HL-60/S4 treated with phorbol 12-myristate 13-acetate at 8.2 ng/mL for 4 days and 3 days (cell line): ENCODE measurements around the gene SAFB2.

ENCODE experiments used
- in situ Hi-C: fragments of 300-500 bp; cut with MboI; formaldehyde crosslinking; loops from 2 replicates; pipeline ENCODE4 v1.15.0; 2022; ENCODE audit warnings: low sequenced_read_pairs

The SAFB2 gene

DNA sequence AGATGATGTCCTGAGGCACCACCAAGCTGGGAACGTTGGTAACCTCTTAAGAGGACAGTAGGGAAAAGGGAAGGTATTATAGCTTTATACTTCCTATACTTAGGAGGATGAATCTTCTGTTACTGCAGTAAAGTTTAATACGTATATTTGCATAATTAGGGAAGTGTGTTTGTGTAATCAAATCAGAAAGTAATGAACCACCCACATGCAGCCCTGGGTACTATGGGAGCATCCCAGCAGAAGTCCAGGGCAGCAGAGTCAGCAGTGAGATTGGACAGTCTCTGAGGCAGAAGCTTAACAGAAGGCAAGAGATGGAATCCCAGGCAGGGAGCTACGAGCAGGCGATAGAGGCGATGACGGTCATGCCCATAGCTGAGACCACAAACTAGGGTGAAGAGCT lies 12.9 kb upstream of the SAFB2 start:
- in situ Hi-C loops = no loop called here

DNA sequence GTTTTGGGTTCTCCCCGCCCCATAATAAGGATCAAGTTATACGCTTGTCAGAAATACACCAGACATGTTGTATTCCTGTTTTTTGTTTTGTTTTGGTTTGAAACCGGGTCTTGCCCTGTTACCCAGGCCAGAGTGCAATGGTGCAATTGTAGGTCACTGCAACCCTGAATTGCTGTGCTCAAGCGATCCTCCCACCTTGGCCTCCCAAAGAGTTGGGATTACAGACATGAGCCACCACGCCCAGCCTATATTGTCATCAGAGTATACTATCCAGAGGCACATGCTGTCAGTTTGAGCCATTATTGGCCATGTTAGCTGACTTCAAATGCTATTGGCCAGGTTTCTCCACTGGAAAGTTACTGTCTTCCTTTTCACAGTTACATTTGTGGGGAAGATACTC lies 10.1 kb upstream of the SAFB2 start:
- in situ Hi-C loops = no loop called here

DNA sequence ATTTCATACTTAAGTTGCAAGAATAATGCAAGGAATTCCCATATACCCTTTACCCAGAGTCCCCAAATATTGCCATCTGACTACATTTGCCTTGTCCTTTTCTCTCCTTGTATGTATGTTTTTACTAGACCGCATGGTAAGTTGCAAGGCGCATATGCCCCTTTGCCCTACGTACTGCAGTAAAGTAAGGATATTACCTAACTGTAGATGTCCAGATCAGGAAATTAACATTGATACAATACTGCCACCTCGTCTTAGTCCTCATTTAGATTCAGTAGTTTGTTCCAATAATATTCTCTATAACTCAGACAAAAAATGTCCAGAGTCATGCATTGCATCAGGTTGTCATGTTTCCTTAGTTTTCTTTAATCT lies 9.7 kb upstream of the SAFB2 start:
- in situ Hi-C loops = no loop called here

DNA sequence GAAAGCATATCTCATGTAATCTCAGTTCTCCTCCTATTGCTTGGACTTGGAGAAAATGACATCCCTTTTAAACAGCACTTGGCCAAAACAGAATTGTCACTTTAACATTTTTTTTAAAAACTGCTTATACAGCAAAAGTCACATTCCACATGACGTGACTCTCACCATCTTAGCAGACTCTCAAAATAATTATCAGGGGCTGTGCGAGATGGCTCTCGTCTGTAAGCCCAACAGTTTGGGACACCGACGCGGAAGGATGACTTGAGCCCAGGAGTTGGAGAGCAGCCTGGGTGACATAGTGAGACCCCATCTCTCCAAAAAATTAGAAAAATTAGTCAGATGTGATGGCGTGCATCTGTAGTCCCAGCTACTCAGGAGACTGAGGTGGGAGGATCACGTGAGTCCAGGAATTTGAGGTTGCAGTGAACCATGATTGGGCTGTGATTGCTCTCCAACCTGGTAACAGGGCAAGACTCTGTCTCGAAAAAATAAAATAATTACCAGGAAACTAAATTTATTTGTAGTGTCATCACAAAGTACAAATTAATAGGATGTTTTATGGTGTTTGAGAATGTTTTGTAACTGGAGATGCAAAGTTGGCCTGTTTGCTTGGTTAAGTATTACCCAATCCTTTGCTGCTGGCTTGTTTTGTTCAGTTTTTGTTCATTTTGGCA lies 9.1 kb upstream of the SAFB2 start:
- in situ Hi-C loops = no loop called here

DNA sequence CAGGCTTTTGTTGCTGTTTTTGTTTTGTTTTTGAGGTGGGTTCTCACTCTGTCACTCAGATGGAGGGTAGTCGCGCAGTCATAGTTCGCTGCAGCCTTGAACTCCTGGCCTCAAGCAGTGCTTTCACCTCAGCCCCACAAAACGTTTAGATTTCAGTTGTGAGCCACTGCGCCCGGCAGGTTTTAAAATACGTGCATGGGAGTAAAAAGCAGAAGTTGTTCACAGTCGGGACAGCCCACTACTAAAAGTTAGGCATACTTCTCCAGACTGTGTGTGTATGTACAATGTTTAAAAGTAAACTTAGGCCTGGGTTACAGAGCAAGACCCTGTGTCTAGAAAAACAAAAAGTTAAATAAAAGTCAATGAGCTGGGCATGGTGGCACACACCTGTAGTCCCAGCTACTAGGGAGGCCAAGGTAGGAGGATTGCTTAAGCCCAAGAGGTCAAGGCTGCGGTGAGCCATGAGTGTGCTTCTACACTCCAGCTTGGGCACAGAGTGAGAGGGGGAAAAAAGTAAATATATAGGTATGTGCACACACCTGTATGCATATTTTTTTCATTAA lies 6.4 kb upstream of the SAFB2 start:
- in situ Hi-C loops = no loop called here

DNA sequence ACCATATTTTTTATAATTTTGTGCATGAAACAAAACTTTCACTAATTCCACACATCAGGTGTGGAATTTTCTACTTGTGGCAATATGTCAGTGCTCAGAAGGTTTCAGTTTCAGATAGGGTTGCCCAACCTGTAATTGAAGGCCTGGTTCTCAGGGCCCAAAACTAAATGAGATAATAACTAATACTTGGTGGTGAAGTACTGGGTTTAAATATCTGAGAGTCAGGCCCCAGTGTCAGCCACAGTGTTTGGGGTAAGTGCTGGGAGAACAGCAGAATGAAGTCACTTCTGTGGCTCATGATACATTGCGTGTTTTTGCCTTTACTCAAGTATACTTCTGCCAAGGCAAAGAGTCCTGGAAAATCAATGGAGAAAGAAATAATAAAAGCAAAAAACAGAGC lies 5.9 kb upstream of the SAFB2 start:
- in situ Hi-C loops = no loop called here

DNA sequence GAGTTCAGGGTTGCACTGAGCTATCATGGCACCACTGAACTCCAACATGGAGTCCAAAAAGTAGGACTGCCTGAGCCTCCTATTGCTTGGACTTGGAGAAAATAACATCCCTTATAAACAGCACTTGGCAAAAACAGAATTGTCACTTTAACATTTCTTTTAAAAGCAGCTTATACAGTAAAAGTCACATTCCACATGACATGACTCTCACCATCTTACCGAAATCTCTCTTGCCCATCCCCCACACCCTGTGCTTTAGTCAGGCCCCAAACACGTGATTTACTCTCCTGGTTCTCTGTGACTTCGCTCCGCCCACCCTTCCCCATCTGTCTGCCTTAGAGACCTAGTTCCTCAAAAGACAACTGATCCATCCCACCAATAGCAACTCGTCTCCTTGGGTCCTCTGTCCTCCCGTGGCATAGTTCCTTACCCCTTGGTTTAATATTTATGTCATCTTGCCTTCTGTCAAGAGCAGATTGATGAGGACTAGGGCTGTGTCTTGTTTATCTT lies 4.9 kb upstream of the SAFB2 start:
- in situ Hi-C loops = no loop called here

DNA sequence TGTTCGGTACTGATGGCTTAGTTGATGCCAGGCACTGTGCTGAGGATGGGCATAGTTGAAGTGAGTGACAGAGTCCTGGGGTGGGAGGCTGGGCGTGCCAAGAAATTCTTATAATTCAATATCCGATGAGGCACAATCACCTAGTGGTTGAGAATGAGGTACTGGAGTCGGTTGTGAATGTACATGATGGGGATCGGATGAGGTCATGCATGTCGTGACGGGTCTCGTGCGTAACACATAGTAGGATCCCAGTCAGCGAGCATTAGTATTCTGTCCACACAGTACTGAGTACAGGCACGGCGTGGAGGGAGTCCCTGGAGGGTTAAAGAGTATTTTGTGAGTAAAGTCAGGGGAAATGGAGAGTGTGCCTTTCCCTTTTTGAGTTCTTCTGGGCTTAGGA lies 3.1 kb upstream of the SAFB2 start:
- in situ Hi-C loops = no loop called here

DNA sequence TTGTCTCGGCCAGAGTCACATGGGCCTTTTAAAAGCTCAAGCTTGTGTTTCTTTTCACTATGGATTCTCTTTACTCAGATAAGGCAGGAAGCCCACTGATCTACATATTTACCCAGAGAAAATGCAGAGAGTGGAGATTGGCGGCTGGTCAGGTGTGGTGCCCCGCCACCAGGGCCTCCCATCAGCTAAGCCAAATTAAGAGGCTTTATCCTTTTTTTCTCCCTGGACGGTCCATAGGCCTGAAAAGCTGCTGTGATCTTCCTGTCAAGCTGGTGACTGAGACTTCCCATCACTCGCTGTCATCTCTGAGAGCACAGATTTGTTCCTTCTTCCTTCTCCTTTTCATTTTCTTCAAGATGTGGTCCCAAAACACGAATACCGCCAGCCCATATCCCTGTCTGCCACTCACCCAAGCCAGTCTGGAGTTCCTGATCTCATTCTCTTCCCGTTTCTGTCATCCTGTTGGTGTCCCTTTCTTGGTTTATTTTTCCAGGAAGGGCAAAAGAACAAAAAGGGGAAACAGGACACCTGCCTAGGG lies 2.2 kb upstream of the SAFB2 start:
- in situ Hi-C loops = no loop called here

DNA sequence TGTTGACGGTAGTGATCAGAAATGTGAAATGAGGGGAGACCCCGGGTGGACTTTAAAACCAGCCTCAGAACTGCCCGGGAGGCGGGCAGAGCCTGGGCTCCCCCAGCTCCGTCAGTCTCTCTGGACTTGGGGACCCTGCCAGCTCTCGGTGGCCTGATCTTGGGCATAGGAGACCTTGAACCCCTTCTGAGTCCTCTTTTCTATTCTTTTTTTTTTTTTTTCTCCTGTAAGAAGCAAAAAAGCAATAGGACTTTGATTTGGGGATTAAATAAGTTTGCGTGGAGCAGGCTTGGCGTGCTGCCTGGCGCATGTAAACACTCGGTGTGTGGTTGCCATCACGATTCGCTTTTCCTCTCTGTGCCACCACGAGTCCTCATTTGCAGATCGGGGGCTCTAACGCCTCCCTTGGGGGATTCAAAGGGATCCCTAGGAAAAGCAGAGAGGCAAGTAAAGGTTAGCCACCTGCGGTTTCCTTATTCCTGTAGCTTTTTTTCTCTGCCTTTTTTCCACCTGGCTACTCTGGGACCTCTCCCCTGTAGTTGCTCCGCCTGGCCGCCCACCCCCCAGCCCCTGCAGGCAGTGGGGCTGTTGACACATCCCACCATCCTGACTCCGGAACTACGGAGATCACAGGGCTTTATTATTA lies 1.6 kb upstream of the SAFB2 start:
- in situ Hi-C loops = no loop called here

DNA sequence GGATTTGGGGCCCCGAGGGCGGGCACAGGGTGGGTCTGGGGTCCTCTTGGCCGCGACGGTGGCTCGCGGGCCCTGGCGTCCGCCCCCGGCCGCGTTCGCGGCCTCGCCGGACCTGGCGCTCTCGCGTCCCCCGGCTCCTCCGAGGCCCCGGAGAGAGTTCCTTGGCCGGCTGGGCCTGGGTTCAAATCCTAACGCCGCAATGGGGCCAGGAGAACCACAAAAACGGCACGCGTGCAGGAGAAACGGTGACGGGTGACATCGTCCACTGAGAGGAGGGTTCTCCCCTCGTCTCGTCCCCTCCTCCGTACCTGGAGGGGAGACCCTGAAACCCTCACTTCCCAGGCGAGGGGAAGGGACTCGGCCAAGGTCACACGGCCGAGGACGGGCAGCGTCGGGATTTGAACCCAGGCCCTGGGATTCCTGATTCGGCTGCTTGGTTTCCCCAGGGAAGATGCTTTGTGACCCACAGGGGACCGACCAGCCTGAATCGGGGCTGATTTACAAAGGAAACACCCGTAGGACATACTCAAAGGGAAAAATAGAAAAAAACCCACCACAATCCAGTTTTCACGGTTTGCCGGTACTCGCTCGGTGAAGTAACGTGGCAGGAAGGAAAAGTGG lies 931 bp upstream of the SAFB2 start:
- in situ Hi-C loops = no loop called here

DNA sequence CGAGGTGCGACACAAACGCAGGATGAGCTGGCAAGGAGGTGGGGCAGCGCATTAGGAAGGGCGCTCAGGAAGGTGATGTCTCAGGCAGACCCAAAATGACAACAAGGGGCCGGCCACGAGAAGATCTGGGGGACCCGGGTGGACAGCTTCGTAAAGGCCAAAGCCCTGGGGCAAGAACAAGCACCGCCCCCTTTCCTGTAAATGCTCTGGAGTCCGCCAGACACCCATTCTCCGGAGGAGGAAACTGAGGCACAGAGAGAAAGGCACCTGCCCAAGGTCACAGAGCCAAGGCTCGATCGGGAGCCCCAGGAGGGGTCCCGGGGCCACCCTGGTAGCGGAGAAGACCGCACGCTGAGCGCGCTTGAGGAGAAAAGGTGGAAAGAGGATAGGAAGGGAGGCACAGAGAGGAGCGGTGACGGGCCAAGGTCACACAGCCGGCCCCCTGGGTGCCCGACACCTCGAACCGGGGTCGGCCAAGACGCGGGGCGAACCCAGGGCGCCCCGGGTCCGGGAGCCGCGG lies 571 bp downstream of the SAFB2 start:
- in situ Hi-C loops = no loop called here

DNA sequence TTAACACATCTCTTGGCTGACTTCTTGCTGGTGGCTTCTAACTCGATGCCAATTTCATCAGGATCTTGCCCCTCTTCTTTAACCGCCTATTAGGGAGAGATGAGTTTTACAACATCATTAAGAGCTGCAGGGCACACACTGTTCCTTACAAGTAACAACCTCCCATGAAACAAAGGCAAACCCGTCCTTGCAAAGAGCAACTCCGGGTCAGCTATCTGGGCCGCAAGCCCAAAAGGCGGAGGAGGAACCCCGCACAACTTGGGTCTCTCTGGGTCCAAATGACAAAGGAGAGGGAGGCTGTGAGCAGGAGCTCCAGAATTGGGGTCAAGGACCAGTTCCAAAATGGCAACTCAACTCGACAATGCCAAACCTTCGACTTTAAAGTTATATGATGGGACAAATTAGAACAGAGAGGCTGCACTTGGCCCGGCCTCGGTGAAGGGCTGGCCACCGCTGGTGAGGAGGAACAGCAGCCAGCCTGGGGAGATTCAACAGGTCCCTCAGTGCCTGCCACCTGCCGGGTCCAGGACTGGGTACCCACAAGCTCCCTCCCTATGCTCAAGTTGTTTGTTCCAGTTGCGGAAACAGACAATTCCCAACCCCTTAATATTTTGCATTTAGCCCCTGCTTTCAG lies 1.1 kb downstream of the SAFB2 start:
- in situ Hi-C loops = no loop called here

DNA sequence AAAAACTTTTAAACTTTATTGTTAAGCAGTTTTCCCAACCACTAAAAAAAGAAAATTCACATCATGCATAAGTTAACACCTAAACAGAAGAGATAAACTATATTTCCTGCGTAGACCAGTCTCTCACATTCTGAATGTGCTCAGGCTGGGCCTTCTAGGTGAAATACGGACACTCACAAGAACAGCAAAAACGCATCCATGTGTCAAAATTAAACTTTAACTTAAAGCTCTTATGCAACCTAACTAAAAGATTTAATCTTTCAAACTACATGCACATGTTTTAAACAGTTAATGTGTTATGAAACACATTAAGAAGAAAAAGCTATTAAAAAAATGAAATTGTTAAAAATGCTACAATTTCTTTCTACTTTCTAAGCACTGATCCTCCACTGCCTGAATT lies 2.6 kb downstream of the SAFB2 start:
- in situ Hi-C loops = no loop called here

DNA sequence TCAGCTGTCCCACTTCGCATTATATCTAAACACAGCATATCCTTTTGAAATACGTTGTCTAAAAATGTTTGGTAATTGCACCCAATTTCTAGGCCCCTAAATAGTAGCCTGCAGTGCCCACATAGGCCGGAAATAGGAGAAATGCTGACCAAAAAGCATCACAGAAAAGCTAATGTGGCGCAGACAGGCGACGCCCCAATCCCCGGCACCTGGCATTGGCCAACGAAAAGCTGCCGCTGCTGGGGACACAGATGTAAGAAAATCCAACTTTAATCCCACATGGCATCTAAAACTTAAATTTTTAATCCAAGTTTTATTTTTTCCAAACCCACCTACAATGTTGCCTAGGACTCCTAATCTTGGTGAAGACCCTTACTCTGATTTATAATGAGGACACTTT lies 4.0 kb downstream of the SAFB2 start:
- in situ Hi-C loops = no loop called here

DNA sequence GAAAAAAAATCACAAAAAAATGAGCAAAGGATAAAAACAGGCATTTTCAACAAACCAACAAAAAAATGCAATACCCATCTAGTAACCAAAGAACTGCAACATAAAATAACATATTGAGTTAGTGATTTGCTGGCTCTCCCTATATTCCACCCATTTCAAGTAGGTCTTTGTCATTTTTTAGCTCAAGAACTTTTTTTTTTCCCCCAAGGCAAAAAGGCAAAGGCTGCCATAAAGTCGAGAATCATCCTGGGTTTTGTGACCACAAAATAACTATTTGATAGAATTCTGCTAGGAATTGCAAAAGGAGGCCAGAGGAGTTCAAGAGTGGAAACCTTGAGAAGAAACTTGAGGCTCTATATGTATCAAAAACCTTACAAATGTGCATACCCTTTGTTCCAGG lies 5.5 kb downstream of the SAFB2 start:
- in situ Hi-C loops = no loop called here

DNA sequence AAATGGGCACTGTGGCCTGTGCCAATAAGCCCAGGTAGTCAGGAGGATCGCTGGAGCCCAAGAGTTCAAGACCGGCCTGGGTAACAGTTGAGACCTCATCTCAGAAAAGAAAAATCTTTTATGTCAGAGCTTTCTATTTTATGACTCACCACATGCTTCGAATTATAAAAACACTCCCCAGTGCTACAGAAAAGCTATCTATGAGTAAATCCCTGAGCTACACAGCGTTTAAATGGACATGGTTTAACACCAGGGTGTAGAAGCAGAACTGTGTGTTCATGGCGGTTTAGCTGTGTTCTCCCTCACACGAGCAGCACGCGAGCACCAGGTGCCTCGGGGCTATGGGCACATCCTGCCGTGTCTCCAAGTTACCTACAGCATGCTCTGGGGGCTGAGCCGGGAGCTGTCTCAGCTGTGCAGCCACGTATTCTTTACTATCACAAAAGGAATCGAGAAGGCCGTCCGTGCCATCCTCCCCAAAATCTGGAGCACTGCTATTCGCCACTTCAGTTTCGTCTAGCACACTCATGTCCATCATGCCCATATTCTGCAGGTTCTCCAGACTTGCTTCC lies 6.7 kb downstream of the SAFB2 start:
- in situ Hi-C loops = no loop called here

DNA sequence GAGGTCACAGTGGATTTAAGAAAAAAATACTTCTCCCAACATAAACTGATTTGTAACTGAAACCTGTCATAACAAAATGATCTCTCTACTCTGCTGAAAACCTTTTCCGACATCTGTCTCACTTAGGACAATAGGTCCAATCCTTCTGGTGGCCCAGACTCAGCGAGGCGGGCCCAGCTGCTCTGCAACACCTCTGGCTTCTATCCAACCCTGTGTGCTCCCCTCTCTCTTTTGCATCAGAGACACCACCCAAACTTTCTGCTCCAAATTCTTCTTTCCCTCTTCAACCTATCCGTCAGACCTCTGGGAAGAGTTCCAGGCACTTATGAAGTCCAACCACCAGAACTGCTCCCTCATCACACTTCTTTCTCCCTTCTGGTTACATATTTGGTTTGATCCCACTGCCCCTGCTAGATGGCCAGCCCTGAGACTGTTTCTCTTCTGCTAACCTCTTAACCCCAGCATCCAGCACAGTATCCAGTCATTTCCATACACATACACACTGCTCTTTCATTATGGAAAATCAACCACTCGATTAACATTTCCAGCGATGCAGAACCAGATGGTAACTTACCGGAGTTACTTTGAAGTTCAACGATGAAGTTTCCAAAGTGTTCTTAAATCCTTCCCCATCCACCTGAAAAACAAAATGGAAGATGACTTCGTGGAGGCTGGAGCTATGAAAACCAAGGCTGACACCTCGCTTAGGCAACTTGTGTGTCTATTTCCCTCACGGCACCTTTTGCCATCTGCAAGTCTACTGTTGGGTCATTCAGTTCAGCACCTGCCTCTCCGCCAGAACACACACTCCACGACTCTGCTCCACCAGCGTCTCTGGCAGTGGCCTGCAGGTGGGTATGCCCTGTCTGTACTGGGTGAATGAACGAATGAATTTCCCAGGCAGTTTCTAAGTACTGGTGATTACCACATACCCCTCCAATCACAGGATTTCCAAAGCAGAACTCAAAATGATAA lies 9.4 kb downstream of the SAFB2 start:
- in situ Hi-C loops = no loop called here

DNA sequence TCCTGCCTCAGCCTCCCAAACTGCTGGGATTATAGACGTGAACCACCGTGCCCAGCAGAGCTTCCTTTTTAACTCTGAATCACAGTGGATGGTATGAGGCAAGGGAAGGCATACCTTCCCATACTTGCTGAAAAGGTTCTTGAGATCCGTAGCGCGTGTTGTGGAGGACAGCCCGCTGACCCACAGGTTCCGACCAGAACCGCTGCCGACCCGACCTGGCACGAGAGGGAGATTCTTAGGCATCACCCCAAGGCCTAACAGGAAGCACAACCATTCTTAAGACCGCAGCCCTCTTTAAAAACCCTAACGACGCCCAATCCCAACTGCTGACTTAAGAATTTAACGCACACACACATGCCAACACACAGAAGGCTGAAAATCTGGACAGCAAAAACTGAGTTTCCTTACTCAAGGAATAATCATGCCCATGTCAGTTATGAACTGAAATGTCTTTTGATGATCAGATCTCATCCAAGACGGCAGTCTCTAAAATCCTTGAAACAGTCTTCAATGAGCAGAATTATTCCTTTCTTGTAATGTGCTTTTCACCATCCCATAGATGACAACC lies 12.6 kb downstream of the SAFB2 start:
- in situ Hi-C loops = no loop called here
